K562 (cell line): ENCODE results near the gene ZCCHC3. TPM values are rescaled to one million over a fixed set of nuclear protein-coding genes. Genes with fewer than 3 reads are reported as not detected.

Experiments
- ATAC-seq: fragments of 200-7000 bp; cut with Tn5 transposase; 3 replicates; pipeline ENCODE4 v1.9.1; 2020; ENCODE audit warnings: moderate library complexity
- BruUV-seq: library from RNA; stranded (reverse); fragments of 400-500 nt; replicated peaks from 2 replicates; lab custom pipeline; 2021; lab: Mats Ljungman, UMichigan
- CTCF ChIA-PET: fragments of 300-600 bp; formaldehyde crosslinking; extraction: SDS; loops from one replicate; lab custom pipeline; 2021; ENCODE audit warnings: low intra/inter-chr PET ratio; lab: Yijun Ruan, JAX
- POLR2A ChIA-PET: fragments of 300-600, 350-650 bp; sonication (Branson Sonifier 250); formaldehyde crosslinking; extraction: SDS; loops from one replicate; lab custom pipeline; 2021; ENCODE audit warnings: antibody characterized with exemption, inconsistent platforms; lab: Yijun Ruan, JAX
- DNase-seq, 4 experiments: peaks; one replicate each; pipeline versions ENCODE4 v3.0.0 to v3.0.0-alpha.2; 2011 to 2018; ENCODE audit warnings: low spot score in 3 of 4, mixed read lengths in 3 of 4; ENCODE audit errors: extremely low read depth in 1 of 4
- FAIRE-seq: peaks from 2 replicates; lab custom pipeline; 2011; peaks lifted over from hg19 to GRCh38; lab: Jason Lieb, UNC
- H2AFZ ChIP-seq: 2 replicates; pipeline ENCODE4 v1.6.0; 2011; ENCODE audit warnings: low read depth, low read length, control low read depth, inconsistent platforms
- H3K27ac ChIP-seq: fragments of 200-600 bp; 3 replicates; pipeline ENCODE4 v1.8.0; 2011; ENCODE audit warnings: low read depth, mild to moderate bottlenecking, control low read depth, inconsistent platforms, low read length, moderate library complexity, mixed read lengths; ENCODE audit errors: extremely low read depth
- H3K27me3 ChIP-seq, 2 experiments: fragments of 300-600 bp in 1 of 2; 2 replicates in 1 of 2; 3 replicates in 1 of 2; pipeline versions ENCODE4 v1.6.0 to v1.8.0; 2011; ENCODE audit warnings: inconsistent platforms in 2 of 2, low read length in 2 of 2, mild to moderate bottlenecking in 1 of 2, mixed read lengths in 1 of 2, moderate library complexity in 1 of 2; ENCODE audit not compliant: control insufficient read depth in 2 of 2, insufficient read depth in 2 of 2
- H3K36me3 ChIP-seq: fragments of 300-600 bp; 3 replicates; pipeline ENCODE4 v1.8.0; 2011; ENCODE audit warnings: mild to moderate bottlenecking, low read length, inconsistent platforms; ENCODE audit not compliant: control insufficient read depth, insufficient read depth
- H3K4me1 ChIP-seq, 2 experiments: fragments of 200-600 bp in 1 of 2; replicated peaks in 1 of 2; 2 replicates in 1 of 2; 3 replicates in 1 of 2; pipeline versions ENCODE4 v1.5.1 to v1.8.0; 2011; ENCODE audit warnings: inconsistent platforms in 2 of 2, low read length in 2 of 2, mild to moderate bottlenecking in 1 of 2, mixed read lengths in 1 of 2, moderate library complexity in 1 of 2; ENCODE audit not compliant: control insufficient read depth in 2 of 2, insufficient read depth in 2 of 2
- H3K4me2 ChIP-seq: 2 replicates; pipeline ENCODE4 v1.6.1; 2011; ENCODE audit warnings: low read length, control low read depth, inconsistent platforms, mixed read lengths; ENCODE audit not compliant: insufficient read depth
- H3K4me3 ChIP-seq: fragments of 200-600 bp; sonication (generic), shearing (Covaris generic); 2 replicates; pipeline ENCODE4 v1.5.1; 2016; ENCODE audit warnings: control low read depth, inconsistent platforms
- H3K79me2 ChIP-seq: fragments of 200-600 bp; 3 replicates; pipeline ENCODE4 v1.8.0; 2011; ENCODE audit warnings: low read length, inconsistent platforms; ENCODE audit not compliant: control insufficient read depth, insufficient read depth
- H3K9ac ChIP-seq, 2 experiments: 2 replicates each; pipeline versions ENCODE4 v1.6.0 to v1.6.1; 2011; ENCODE audit warnings: low read depth in 2 of 2, low read length in 2 of 2, control low read depth in 1 of 2, inconsistent platforms in 1 of 2, mild to moderate bottlenecking in 1 of 2, mixed read lengths in 1 of 2; ENCODE audit not compliant: insufficient read depth in 1 of 2
- H3K9me1 ChIP-seq: one replicate; pipeline ENCODE4 v1.6.0; 2011; ENCODE audit warnings: inconsistent platforms, mild to moderate bottlenecking, low read length, moderate library complexity; ENCODE audit not compliant: control insufficient read depth, insufficient read depth
- H3K9me3 ChIP-seq: replicated peaks from 2 replicates; pipeline ENCODE4 v1.5.1; 2011; ENCODE audit warnings: low read depth, low read length, inconsistent platforms; ENCODE audit not compliant: control insufficient read depth, insufficient read depth
- H4K20me1 ChIP-seq: replicated peaks from 2 replicates; pipeline ENCODE4 v1.6.1; 2011; ENCODE audit warnings: low read length, inconsistent platforms, mixed read lengths; ENCODE audit not compliant: control insufficient read depth, insufficient read depth
- EP400 ChIP-seq: fragments of 450-650 bp; IDR thresholded peaks from 2 replicates; pipeline ENCODE4 v1.6.1; 2017; ENCODE audit warnings: antibody characterized with exemption, mild to moderate bottlenecking, moderate library complexity
- PYGO2 ChIP-seq: fragments of 450-650 bp; IDR thresholded peaks from 2 replicates; pipeline ENCODE4 v1.6.1; 2016; ENCODE audit warnings: mild to moderate bottlenecking, missing genetic modification characterization, moderate library complexity, missing compliant biosample characterization
- ZBTB34 ChIP-seq: fragments of 250-450 bp; sonication (Bioruptor Pico); IDR thresholded peaks from 2 replicates; pipeline ENCODE4 v1.8.0; 2021; ENCODE audit warnings: mild to moderate bottlenecking, moderate library complexity
- ZNF121 ChIP-seq: sonication (generic); formaldehyde crosslinking; conservative IDR thresholded peaks from 2 replicates; pipeline ENCODE4 v1.8.0; 2022; ENCODE audit warnings: missing genetic modification reagents
- ZNF217 ChIP-seq: sonication (generic); formaldehyde crosslinking; IDR thresholded peaks from 2 replicates; pipeline ENCODE4 v1.8.0; 2022; ENCODE audit warnings: mild to moderate bottlenecking, missing genetic modification reagents
- ZNF699 ChIP-seq: fragments of 250-450 bp; sonication (Bioruptor Pico); IDR thresholded peaks from 2 replicates; pipeline ENCODE4 v1.8.0; 2021; ENCODE audit warnings: mild to moderate bottlenecking, moderate library complexity; ENCODE audit not compliant: insufficient replicate concordance
- WGBS: fragments of 100-300 bp; shearing (Covaris generic); methylation state at CpG from one replicate; pipeline ENCODE4 v1.1.6; 2016; ENCODE audit warnings: low coverage, mixed read lengths; ENCODE audit not compliant: insufficient coverage; ENCODE audit errors: missing lambda C conversion rate; 5-methylcytosine and 5-hydroxymethylcytosine counted together
- in situ Hi-C: fragments of 300-500 bp; cut with MboI; formaldehyde crosslinking; loops from 4 replicates; pipeline ENCODE4 v1.15.0; 2018; ENCODE audit warnings: inconsistent platforms, mixed read lengths
- intact Hi-C: fragments of 100-400 bp; cut with micrococcal nuclease; formaldehyde crosslinking; loops from 2 replicates; pipeline ENCODE4 v1.14.2; 2022
- polyA plus RNA-seq, 8 experiments: library from polyadenylated mRNA; depleted of rRNA in 4 of 8; stranded (reverse) in 5 of 8; unstranded in 3 of 8; fragments of >200 nt; fragmentation: Nextera tagmentation in 2 of 8; fragmentation: Illumina TruSeq in 1 of 8; extraction: Ambion mirVana in 2 of 8; extraction: Trizol in 1 of 8; gene quantifications; 2 replicates each; pipeline versions ENCODE4 v1.2.1 to v1.2.3, GENCODE V29; 2011 to 2014; ENCODE audit warnings: inconsistent platforms in 1 of 8, missing spikeins in 1 of 8
- total RNA-seq, 7 experiments: library from RNA; depleted of rRNA in 6 of 7; stranded (reverse); fragments of >200 nt in 6 of 7; fragmentation: Illumina TruSeq in 2 of 7; extraction: Trizol in 2 of 7; gene quantifications; 2 replicates each; pipeline versions ENCODE4 v1.2.1 to v1.2.3, GENCODE V29; 2011 to 2021; ENCODE audit warnings: low replicate concordance in 1 of 7

ZCCHC3 gene
- total and polyA plus RNA-seq, 9 of the 15 experiments (the other 6 are each of a cell fraction or from before 2014, with no cell fraction given) = 2.8 to 23.3 (median 16.5) TPM

- BruUV-seq = no TSS peak
- Histone ChIP-seq H3K9me1 (no peaks in the 10 kb centered on the region), H3K27ac (no peak overlapping the region), H3K79me2 (peaks cover 5% of the 10 kb centered on the region), H3K4me3 (no peak overlapping the region), H4K20me1 (no peaks in the 10 kb centered on the region; the same call in 1 of the 2 replicates), H3K9ac (no peak overlapping the region), H3K36me3 (peaks cover 8% of the 10 kb centered on the region; the same call in 1 of the 3 replicates), H2AFZ (no peak overlapping the region), H3K9me3 (no peaks in the 10 kb centered on the region), H3K27me3 (no peaks in the 10 kb centered on the region), H3K4me1 (peaks cover 6 to 9% of the 10 kb centered on the region in 2 experiments; a peak in 4 of 5 replicates), H3K4me2 (no peak overlapping the region)
- DNase-seq = no peak
- intact Hi-C loops (no loop called here), in situ Hi-C loops (no loop called here)
- ChIA-PET POLR2A (no interaction called here), CTCF (no interaction called here)
- no peak for FAIRE-seq
- no peak for TF ChIP-seq ZNF699 (CRISPR knock-in tag)
- no peak for TF ChIP-seq ZBTB34 (CRISPR knock-in tag)
- TF ChIP-seq ZNF217 (CRISPR knock-in tag) = no peak
- no peak for TF ChIP-seq PYGO2 (tag)
- no peak for TF ChIP-seq EP400
- TF ChIP-seq ZNF121 (CRISPR knock-in tag) = 0 out of 2 replicates have a peak, but pooled peaks have one; percentile 20
- ATAC-seq = no peak
- WGBS = 24% methylated on average over 9 of the region's 11 CpGs
Measured at GRCh38 chr20:305745-306144, 8.4 kb downstream of the ZCCHC3 start.
